Activated naive CD4-positive, alpha-beta T cell treated with anti-CD3 and anti-CD28 coated beads, Interleukin-2, amount 50 U/mL, for 72 hours (primary cell): ENCODE data around the gene RNF150. TPM values are rescaled to one million over a fixed set of nuclear protein-coding genes. Genes with fewer than 3 reads are reported as not detected.

Source experiments
- ATAC-seq, 2 donors: fragments of 150-1000 bp; cut with Tn5 transposase; 2 replicates each; pipeline ENCODE4 v1.10.0; 2021; ENCODE audit warnings: mild to moderate bottlenecking in 2 of 2, moderate library complexity in 2 of 2
- DNase-seq, 2 donors: peaks; one replicate each; pipeline ENCODE4 v3.0.0; 2021 to 2022; ENCODE audit warnings: low spot score in 2 of 2
- H3K27ac Mint-ChIP-seq, 2 donors: one replicate each; pipeline ENCODE4 v1.8.0; 2022; ENCODE audit warnings: mild to moderate bottlenecking in 2 of 2, mixed read lengths in 2 of 2
- H3K36me3 Mint-ChIP-seq, 2 donors: one replicate each; pipeline ENCODE4 v1.8.0; 2022; ENCODE audit warnings: mixed read lengths in 2 of 2
- H3K9me3 Mint-ChIP-seq, 2 donors: one replicate each; pipeline ENCODE4 v1.8.0; 2022; ENCODE audit warnings: mixed read lengths in 2 of 2
- total RNA-seq, 2 donors: library from RNA; stranded (reverse); gene quantifications; one replicate each; pipeline ENCODE4 v1.2.3, GENCODE V29; 2022

Gene RNF150
- total RNA-seq, 2 donors from 2014 or later, result 0.08 TPM; not detected in 1

DNA sequence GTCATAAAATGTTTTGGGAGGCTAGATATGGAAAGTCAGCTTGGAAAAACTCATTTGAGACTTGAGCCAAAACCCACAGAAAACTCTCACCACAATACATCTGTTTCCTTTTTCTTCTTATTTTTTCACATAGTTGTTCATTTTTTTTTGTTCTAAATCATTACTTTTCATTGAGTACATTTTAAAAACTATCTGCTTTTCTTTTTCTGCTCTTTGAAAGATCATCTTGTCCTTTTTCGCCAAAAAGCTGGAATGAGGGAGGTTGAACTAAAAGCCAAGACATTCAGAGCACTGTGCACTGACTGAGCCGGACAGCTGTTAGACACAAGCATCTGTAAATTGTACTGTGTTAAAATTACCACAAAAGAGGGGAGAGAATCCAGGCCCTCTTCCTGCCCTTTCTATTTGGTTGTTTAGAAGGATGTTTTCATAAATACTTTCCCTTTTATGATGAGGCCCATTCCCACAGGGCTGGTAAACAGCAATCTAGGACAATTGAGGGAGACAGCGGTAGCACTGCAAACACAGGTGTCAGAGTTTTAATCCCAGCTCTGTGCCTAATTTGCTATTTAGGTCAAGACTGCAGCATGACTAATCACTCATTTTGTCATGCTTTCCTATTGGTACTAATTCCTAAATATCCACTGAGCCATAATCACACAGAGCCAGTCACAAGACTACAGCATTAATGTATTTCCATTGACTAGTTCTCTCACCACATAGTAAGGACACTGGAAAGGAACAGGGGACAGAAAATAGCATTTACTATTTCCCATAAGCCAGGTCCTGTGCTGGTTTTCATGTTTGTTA, 7.3 kb upstream of the RNF150 start:
- DNase-seq (no peak), ATAC-seq (no peak)
- Mint-ChIP-seq H3K27ac (no peak overlapping the region), H3K36me3 (no peaks in the 10 kb centered on the region), H3K9me3 (no peaks in the 10 kb centered on the region)

GRCh38 chr4:141133999-141134995, 1.0 kb upstream of the RNF150 start:
- H3K9me3 Mint-ChIP-seq, result no peaks in the 10 kb centered on the region
- no peak for DNase-seq

GRCh38 chr4:141132709-141133145, 542 bp downstream of the RNF150 start:
- H3K27ac Mint-ChIP-seq, result no peak overlapping the region
- ATAC-seq, result peak; percentile 34 to 42
- H3K36me3 Mint-ChIP-seq, result no peaks in the 10 kb centered on the region
- H3K9me3 Mint-ChIP-seq, result no peaks in the 10 kb centered on the region
- peak in 1 of 2 donors; percentile 3 for DNase-seq

More at GRCh38 chr4:141133999-141134995, 1.0 kb upstream of the RNF150 start:
- no peaks in the 10 kb centered on the region for H3K36me3 Mint-ChIP-seq
- ATAC-seq, result no peak
- no peak overlapping the region for H3K27ac Mint-ChIP-seq

GRCh38 chr4:141132072-141132708, 1.1 kb downstream of the RNF150 start:
- Mint-ChIP-seq H3K9me3 (no peaks in the 10 kb centered on the region), H3K36me3 (no peaks in the 10 kb centered on the region), H3K27ac (no peak overlapping the region)
- ATAC-seq (peak; percentile 9 to 17), DNase-seq (no peak)

DNA sequence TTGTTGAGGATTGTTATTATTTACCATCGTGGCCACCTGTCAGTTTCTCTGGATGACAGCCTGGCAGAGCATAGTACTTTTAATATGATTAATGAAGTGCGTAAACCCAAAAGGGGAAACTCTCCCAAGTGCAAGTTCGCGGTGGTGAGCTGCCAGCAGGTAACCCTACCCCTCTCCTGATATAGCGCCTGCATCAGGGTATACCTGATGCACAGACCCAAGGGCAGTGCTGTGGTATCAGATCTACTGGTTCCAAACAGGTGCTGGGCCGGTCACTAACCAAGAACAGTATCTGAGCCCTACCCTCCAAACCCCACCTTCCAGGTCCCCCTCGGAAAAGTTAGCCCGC, 1.6 kb downstream of the RNF150 start:
- H3K27ac Mint-ChIP-seq, result no peak overlapping the region
- H3K9me3 Mint-ChIP-seq, result no peaks in the 10 kb centered on the region

DNA sequence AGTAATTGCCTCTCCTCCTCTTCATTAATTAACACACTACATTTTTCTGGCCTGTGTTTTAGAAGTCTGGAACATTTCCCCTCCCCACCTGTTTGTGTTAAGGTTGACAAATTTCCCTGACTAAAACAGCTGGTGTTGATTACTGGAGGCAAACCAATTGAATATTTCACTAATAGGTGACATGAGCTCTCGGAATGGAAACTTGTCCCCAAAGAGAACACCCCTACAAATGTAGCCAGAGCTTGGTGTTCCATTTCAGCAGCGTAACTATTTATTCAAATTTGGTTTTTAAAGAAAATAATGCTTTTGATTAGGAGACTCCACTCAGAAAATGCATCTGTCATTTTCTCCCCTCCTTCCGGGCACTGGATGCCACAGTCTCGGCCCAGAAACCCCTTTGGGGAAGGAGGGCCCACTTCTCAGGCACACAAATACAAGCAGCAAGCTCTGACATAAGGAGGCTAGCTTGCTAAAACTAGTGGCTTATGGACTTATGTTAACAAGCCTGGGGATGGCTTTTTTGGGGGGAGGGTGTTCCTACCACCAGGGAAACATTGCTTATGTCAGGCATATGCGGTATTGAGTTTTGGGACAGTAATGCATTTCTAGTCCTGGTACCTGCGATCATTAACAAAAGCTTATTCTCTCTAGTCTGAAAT, 2.2 kb downstream of the RNF150 start:
- Mint-ChIP-seq H3K9me3 (no peaks in the 10 kb centered on the region), H3K36me3 (no peaks in the 10 kb centered on the region), H3K27ac (no peak overlapping the region)
- DNase-seq (no peak), ATAC-seq (no peak)

More for the DNA sequence above, 1.6 kb downstream of the RNF150 start:
- ATAC-seq, result no peak
- H3K36me3 Mint-ChIP-seq, result no peaks in the 10 kb centered on the region
- no peak for DNase-seq

- no peak for DNase-seq
- ATAC-seq, result no peak
- no peaks in the 10 kb centered on the region for H3K36me3 Mint-ChIP-seq
- no peaks in the 10 kb centered on the region for H3K9me3 Mint-ChIP-seq
- no peak overlapping the region for H3K27ac Mint-ChIP-seq
These were observed 5.4 kb downstream of the RNF150 start for GRCh38 chr4:141127884-141128283.

DNA sequence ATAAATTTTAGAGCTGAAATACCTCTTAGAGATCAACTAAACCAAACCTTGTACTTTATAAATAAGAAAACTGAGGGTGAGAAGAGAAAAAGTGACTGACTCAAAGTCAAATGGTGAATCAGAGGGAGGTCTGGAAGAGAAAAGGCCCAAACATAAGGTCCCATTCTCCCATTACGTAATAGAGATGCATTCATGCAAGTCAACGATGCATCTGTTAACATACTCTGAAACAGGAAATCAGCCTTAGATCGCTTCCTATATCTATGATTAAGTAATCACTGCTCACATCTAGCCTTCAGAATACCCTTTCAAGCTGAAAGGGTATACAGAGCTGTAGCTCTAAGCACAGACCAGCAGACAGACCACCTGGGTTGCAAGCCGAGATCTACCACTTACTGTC, 6.5 kb downstream of the RNF150 start:
- no peak for ATAC-seq
- H3K9me3 Mint-ChIP-seq, result no peaks in the 10 kb centered on the region
- no peak for DNase-seq
- no peak overlapping the region for H3K27ac Mint-ChIP-seq
- no peaks in the 10 kb centered on the region for H3K36me3 Mint-ChIP-seq

GRCh38 chr4:141124224-141124623, 9.0 kb downstream of the RNF150 start:
- ATAC-seq (no peak), DNase-seq (no peak)
- Mint-ChIP-seq H3K9me3 (no peaks in the 10 kb centered on the region), H3K36me3 (no peaks in the 10 kb centered on the region), H3K27ac (no peak overlapping the region)

GRCh38 chr4:141121768-141122454, 11.4 kb downstream of the RNF150 start:
- no peaks in the 10 kb centered on the region for H3K36me3 Mint-ChIP-seq
- ATAC-seq (peak; percentile 67 to 96), DNase-seq (no peak)
- no peak overlapping the region for H3K27ac Mint-ChIP-seq
- no peaks in the 10 kb centered on the region for H3K9me3 Mint-ChIP-seq

GRCh38 chr4:141121101-141121500, 12.2 kb downstream of the RNF150 start:
- no peak for ATAC-seq
- H3K27ac Mint-ChIP-seq, result no peak overlapping the region
- no peaks in the 10 kb centered on the region for H3K36me3 Mint-ChIP-seq
- no peaks in the 10 kb centered on the region for H3K9me3 Mint-ChIP-seq
- no peak for DNase-seq

- Mint-ChIP-seq H3K9me3 (peaks cover 0 to 2% of the 10 kb centered on the region in 2 donors), H3K27ac (no peak overlapping the region), H3K36me3 (peaks cover 2% of the 10 kb centered on the region in 2 donors)
- ATAC-seq (no peak), DNase-seq (no peak)
These were observed 13.2 kb downstream of the RNF150 start for GRCh38 chr4:141120036-141120593.

DNA sequence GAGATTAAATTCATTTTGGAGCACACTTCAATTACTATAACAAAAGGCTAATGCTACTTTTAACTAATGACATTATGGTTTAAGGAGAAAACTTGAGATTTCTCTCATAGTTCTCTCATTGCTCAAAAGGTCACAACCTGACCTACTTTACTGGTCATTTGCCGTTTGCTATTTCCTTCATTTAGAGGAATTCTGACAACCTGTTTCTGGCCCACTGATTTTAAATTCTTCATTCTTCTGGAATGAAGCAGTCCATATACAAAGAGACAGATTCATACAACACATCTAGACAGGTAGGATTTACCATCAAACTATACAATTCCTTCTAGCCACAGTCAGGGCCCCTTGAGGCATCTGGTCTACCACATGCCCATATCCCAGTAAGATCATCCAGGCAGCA, 14.2 kb downstream of the RNF150 start:
- ATAC-seq, result no peak
- H3K27ac Mint-ChIP-seq, result no peak overlapping the region
- H3K9me3 Mint-ChIP-seq, result peaks cover 0 to 13% of the 10 kb centered on the region in 2 donors
- no peak for DNase-seq
- peaks cover 5 to 6% of the 10 kb centered on the region in 2 donors for H3K36me3 Mint-ChIP-seq

DNA sequence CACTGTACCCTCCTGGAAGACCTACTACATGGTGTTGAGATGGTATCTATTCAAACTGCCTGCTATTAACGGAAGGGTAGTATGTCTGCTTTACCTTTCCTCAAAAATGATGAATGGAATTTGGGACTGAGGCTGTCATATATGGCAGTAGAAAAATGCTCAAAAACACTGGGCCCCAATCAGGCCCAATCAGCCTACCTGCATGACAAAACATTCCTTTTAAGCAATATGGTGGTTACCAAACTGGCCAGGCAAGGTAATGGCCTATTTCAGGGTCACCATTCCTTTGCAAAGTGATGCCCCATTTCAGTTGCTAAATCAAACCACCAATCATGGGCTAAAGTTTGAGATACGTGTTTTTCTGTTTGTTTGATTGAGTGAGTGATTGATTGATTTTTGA, 14.9 kb downstream of the RNF150 start:
- Mint-ChIP-seq H3K36me3 (peaks cover 5 to 12% of the 10 kb centered on the region in 2 donors), H3K9me3 (peaks cover 4 to 18% of the 10 kb centered on the region in 2 donors), H3K27ac (no peak overlapping the region)
- no peak for DNase-seq
- no peak for ATAC-seq

- Mint-ChIP-seq H3K36me3 (peaks cover 5 to 12% of the 10 kb centered on the region in 2 donors), H3K9me3 (peaks cover 6 to 20% of the 10 kb centered on the region in 2 donors), H3K27ac (no peak overlapping the region)
- ATAC-seq, result no peak
- no peak for DNase-seq
These were observed 15.3 kb downstream of the RNF150 start for GRCh38 chr4:141117935-141118334.
